Neutrophil (primary cell): ENCODE results near the gene DDX21.
A peak's percentile ranks its signal among the peaks of the same experiment; 100 is the strongest.
"Not testable (repeated sequence)": the region's sequence is repeated elsewhere in the genome, so short reads cannot be mapped to it uniquely, and the experiment has no call there.

Source experiments
- H3K27ac ChIP-seq: fragments of 200-600 bp; sonication (generic); 2 replicates; pipeline ENCODE4 v1.5.1; 2016; ENCODE audit warnings: mild to moderate bottlenecking, moderate library complexity
- H3K27me3 ChIP-seq: fragments of 200-600 bp; sonication (generic); 2 replicates; pipeline ENCODE4 v1.6.0; 2016; ENCODE audit warnings: mild to moderate bottlenecking
- H3K36me3 ChIP-seq: fragments of 200-600 bp; sonication (generic); 2 replicates; pipeline ENCODE4 v1.5.1; 2017
- H3K4me1 ChIP-seq, 2 experiments: fragments of 200-600 bp in 1 of 2; sonication (generic) in 1 of 2; 1 replicate in 1 of 2; 2 replicates in 1 of 2; pipeline versions ENCODE4 v1.5.1 to v1.6.1; 2013 to 2016; ENCODE audit warnings: low read depth in 1 of 2, low read length in 1 of 2, mild to moderate bottlenecking in 1 of 2, moderate library complexity in 1 of 2; ENCODE audit not compliant: control insufficient read depth in 1 of 2, insufficient read depth in 1 of 2
- H3K4me3 ChIP-seq, 2 experiments: fragments of 200-600 bp in 1 of 2; sonication (generic) in 1 of 2; 1 replicate in 1 of 2; 2 replicates in 1 of 2; pipeline ENCODE4 v1.5.1; 2013 to 2016; ENCODE audit warnings: low read depth in 1 of 2, low read length in 1 of 2, mild to moderate bottlenecking in 1 of 2, moderate library complexity in 1 of 2
- H3K9me3 ChIP-seq: fragments of 200-600 bp; sonication (generic); 2 replicates; pipeline ENCODE4 v1.5.1; 2016
- TF ChIP-seq, protein P1 (sequence below): fragments of 200-600 bp; sonication (generic); IDR thresholded peaks from 2 replicates; pipeline ENCODE4 v1.5.1; 2016; ENCODE audit warnings: antibody characterized with exemption

DDX21 gene

DNA sequence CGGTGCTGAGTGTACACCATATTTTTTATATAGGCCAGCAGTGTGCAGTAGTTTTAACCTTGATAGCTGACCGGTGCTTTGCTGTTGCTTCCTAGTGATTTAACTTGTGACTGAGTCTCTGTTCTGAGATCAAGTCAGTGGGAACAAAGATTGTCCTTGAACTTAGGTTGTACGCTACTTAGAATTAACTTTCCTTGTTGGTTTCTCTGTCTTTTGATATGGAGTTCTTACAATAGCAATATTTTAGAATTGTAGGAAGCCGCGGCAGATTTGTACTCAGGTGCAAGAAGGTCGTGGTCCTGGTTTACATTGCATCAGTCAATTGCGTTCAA, 1.3 kb downstream of the DDX21 start:
- peaks cover 3% of the 10 kb centered on the region for H3K36me3 ChIP-seq
- H3K9me3 ChIP-seq, result no peaks in the 10 kb centered on the region
- peak overlapping the region; percentile 84 to 90 for H3K4me3 ChIP-seq
- peak overlapping the region; percentile 89 for H3K27ac ChIP-seq
- TF ChIP-seq, protein P1, sequence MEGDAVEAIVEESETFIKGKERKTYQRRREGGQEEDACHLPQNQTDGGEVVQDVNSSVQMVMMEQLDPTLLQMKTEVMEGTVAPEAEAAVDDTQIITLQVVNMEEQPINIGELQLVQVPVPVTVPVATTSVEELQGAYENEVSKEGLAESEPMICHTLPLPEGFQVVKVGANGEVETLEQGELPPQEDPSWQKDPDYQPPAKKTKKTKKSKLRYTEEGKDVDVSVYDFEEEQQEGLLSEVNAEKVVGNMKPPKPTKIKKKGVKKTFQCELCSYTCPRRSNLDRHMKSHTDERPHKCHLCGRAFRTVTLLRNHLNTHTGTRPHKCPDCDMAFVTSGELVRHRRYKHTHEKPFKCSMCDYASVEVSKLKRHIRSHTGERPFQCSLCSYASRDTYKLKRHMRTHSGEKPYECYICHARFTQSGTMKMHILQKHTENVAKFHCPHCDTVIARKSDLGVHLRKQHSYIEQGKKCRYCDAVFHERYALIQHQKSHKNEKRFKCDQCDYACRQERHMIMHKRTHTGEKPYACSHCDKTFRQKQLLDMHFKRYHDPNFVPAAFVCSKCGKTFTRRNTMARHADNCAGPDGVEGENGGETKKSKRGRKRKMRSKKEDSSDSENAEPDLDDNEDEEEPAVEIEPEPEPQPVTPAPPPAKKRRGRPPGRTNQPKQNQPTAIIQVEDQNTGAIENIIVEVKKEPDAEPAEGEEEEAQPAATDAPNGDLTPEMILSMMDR, result no peak
- H3K4me1 ChIP-seq, result peaks cover 51 to 53% of the 10 kb centered on the region in 2 experiments
- no peaks in the 10 kb centered on the region for H3K27me3 ChIP-seq

DNA sequence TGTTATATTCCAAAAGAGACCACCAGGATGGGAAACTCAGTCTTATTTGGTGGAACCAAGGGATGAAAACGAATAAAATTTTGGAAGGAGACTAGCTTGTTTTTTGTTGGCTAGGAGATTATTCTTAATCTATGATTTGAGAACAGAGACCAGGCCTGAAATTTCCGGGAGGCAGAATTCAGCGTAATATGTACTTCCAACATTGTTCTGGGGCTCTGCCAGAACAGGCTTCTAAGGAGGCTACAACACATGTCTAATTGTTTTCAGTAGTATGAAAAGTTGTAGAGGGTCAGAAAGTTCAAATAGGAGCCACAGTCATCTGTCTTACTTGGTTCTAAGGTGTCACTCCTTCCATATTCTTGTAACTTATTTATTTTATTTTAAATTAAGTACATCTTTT, 1.7 kb downstream of the DDX21 start:
- Histone ChIP-seq H3K27me3 (no peaks in the 10 kb centered on the region), H3K9me3 (no peaks in the 10 kb centered on the region), H3K27ac (peak overlapping the region; percentile 89), H3K4me3 (peak overlapping the region; percentile 84 to 90), H3K4me1 (peaks cover 51 to 53% of the 10 kb centered on the region in 2 experiments), H3K36me3 (peaks cover 4% of the 10 kb centered on the region)
- TF ChIP-seq, protein P1, result no peak

DNA sequence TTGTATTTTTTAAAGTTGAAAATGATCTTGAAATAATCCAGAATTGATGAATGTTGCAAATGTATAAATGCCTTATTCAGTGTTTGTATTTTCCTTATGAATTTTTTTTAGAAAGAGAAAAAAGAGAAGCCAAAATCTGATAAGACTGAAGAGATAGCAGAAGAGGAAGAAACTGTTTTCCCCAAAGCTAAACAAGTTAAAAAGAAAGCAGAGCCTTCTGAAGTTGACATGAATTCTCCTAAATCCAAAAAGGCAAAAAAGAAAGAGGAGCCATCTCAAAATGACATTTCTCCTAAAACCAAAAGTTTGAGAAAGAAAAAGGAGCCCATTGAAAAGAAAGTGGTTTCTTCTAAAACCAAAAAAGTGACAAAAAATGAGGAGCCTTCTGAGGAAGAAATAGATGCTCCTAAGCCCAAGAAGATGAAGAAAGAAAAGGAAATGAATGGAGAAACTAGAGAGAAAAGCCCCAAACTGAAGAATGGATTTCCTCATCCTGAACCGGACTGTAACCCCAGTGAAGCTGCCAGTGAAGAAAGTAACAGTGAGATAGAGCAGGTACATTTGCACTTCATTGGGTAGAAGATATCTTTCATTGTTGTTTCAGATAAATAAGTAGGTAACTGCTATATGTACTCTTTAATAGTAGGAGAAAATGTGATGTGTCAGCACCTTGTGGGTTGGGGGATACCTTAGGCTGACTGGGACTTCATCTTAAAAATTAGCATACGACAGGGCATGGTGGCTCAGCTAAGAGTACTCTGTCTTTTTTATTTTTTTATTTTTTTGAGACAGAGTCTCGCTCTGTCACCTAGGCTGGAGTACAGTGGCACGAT, 3.9 kb downstream of the DDX21 start:
- TF ChIP-seq, protein P1, result no peak
- H3K9me3 ChIP-seq, result no peaks in the 10 kb centered on the region
- H3K27me3 ChIP-seq, result no peaks in the 10 kb centered on the region
- no peak overlapping the region for H3K4me3 ChIP-seq
- peak overlapping the region; percentile 89 for H3K27ac ChIP-seq
- H3K4me1 ChIP-seq, result peaks cover 51 to 55% of the 10 kb centered on the region in 2 experiments
- H3K36me3 ChIP-seq, result peaks cover 19% of the 10 kb centered on the region

DNA sequence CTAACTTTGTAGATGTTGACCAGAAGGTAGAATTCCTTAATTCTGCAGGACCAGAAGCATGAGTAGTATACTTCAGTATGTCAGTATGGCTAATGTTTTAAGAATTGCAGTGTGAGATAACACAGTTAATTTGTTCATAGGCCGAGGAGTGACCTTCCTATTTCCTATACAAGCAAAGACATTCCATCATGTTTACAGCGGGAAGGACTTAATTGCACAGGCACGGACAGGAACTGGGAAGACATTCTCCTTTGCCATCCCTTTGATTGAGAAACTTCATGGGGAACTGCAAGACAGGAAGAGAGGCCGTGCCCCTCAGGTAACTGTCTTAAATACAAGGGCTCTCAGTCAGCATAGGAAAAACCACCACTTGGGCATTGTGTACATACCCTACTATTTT, 7.2 kb downstream of the DDX21 start:
- Histone ChIP-seq H3K36me3 (peaks cover 49% of the 10 kb centered on the region), H3K4me1 (peaks cover 26 to 29% of the 10 kb centered on the region in 2 experiments), H3K27me3 (no peaks in the 10 kb centered on the region), H3K4me3 (no peak overlapping the region), H3K9me3 (no peaks in the 10 kb centered on the region), H3K27ac (no peak overlapping the region)
- TF ChIP-seq, protein P1, result no peak

DNA sequence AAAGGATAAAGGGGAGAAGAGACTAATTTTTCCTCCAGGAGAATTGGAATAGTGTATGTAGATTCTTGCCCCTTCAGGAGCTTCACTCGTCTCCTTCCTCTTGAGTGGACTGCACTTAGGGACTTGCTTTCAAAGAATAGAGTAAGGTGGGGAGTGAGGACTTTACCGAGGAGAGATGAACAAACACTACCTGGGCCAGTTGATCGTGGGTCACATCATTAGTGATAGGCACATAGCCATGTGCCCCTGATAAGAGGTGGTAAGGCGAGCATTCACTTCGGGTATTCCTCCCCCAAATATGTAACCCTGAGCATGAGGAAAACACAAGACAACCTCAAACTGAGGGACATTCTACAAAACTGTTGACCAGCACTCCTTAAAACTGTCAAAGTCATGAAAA, 18.0 kb downstream of the DDX21 start:
- Histone ChIP-seq H3K9me3 (no peaks in the 10 kb centered on the region), H3K4me3 (no peak overlapping the region), H3K27ac (no peak overlapping the region), H3K36me3 (peaks cover 82% of the 10 kb centered on the region), H3K4me1 (no peaks in the 10 kb centered on the region), H3K27me3 (no peaks in the 10 kb centered on the region)
- TF ChIP-seq, protein P1, result no peak

DNA sequence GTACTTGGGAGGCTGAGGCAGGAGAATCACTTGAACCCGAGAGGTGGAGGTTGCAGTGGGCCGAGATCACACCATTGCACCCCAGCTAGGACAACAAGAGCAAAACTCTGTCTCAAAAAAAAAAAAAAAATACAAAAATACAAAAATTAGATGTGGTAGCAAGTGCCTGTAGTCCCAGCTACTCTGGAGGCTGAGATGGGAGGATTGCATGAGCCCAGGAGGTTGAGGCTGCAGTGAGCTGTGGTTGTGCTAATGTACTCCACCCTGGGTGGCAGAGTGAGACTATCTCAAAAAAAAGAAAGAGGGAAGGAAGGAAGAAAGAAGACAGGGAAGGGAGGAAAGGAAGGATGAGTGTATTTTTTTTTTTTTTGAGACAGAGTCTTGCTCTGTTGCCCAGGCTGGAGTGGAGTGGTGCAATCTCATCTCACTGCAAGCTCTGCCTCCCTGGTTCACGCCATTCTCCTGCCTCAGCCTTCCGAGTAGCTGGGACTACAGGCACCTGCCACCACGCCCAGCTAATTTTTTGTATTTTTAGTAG, 20.0 kb downstream of the DDX21 start:
- not testable (repeated sequence) for H3K27ac ChIP-seq, H3K27me3 ChIP-seq, H3K4me3 ChIP-seq, H3K9me3 ChIP-seq, H3K4me1 ChIP-seq
- H3K36me3 ChIP-seq, result peaks cover 79% of the 10 kb centered on the region

DNA sequence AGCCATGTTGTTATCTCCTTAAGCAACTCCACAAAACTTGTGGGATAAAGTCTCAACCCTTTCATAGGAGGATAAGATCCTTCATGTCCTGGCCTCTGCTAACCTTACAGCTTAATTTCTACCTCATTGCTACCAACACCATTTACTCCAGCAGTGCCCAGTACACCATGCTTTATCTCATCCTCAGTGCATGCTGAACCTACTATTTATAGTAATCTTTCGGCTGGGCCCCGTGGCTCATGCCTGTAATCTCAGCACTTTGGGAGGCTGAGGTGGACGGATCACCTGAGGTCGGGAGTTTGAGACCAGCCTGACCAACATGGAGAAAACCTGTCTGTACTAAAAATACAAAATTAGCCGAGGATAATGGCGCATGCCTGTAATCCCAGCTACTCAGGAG, 23.8 kb downstream of the DDX21 start:
- peaks cover 52% of the 10 kb centered on the region for H3K36me3 ChIP-seq
- H3K4me1 ChIP-seq, H3K9me3 ChIP-seq, H3K27ac ChIP-seq, H3K27me3 ChIP-seq, H3K4me3 ChIP-seq: not testable (repeated sequence)
